HEK293 (cell line): ENCODE measurements around the gene PKMYT1.

Experiments
- EGR2 ChIP-seq: fragments of 450-650 bp; formaldehyde crosslinking; IDR thresholded peaks from 2 replicates; pipeline ENCODE4 v1.5.1; 2016; ENCODE audit warnings: low read depth, missing biosample characterization, missing genetic modification characterization
- GFI1B ChIP-seq: fragments of 450-650 bp; formaldehyde crosslinking; IDR thresholded peaks from 2 replicates; pipeline ENCODE4 v1.5.1; 2016; ENCODE audit warnings: missing biosample characterization, missing genetic modification characterization
- HOXA7 ChIP-seq: sonication (generic); formaldehyde crosslinking; IDR thresholded peaks from 2 replicates; pipeline ENCODE4 v1.8.1; 2022; ENCODE audit warnings: missing genetic modification reagents, borderline replicate concordance
- INSM2 ChIP-seq: fragments of 450-650 bp; formaldehyde crosslinking; IDR thresholded peaks from 2 replicates; pipeline ENCODE4 v1.5.1; 2016; ENCODE audit warnings: missing biosample characterization, missing genetic modification characterization
- KLF16 ChIP-seq: fragments of 450-650 bp; formaldehyde crosslinking; IDR thresholded peaks from 2 replicates; pipeline ENCODE4 v1.5.1; 2017; ENCODE audit warnings: missing biosample characterization, missing genetic modification characterization
- KLF7 ChIP-seq: fragments of 450-650 bp; formaldehyde crosslinking; IDR thresholded peaks from 2 replicates; pipeline ENCODE4 v1.5.1; 2016; ENCODE audit warnings: missing biosample characterization, missing genetic modification characterization, borderline replicate concordance
- MYNN ChIP-seq: fragments of 450-650 bp; formaldehyde crosslinking; IDR thresholded peaks from 2 replicates; pipeline ENCODE4 v1.5.1; 2016; ENCODE audit warnings: missing biosample characterization, missing genetic modification characterization, borderline replicate concordance
- OSR2 ChIP-seq: fragments of 450-650 bp; formaldehyde crosslinking; IDR thresholded peaks from 2 replicates; pipeline ENCODE4 v1.5.1; 2016; ENCODE audit warnings: missing biosample characterization, missing genetic modification characterization
- OVOL3 ChIP-seq: fragments of 450-650 bp; formaldehyde crosslinking; IDR thresholded peaks from 2 replicates; pipeline ENCODE4 v1.5.1; 2016; ENCODE audit warnings: missing biosample characterization, missing genetic modification characterization
- SP2 ChIP-seq: fragments of 450-650 bp; formaldehyde crosslinking; IDR thresholded peaks from 2 replicates; pipeline ENCODE4 v1.5.1; 2016; ENCODE audit warnings: missing biosample characterization, missing genetic modification characterization
- SP3 ChIP-seq: fragments of 450-650 bp; formaldehyde crosslinking; IDR thresholded peaks from 2 replicates; pipeline ENCODE4 v1.5.1; 2016; ENCODE audit warnings: missing biosample characterization, missing genetic modification characterization
- ZBTB20 ChIP-seq: fragments of 450-650 bp; formaldehyde crosslinking; IDR thresholded peaks from 2 replicates; pipeline ENCODE4 v1.5.1; 2016; ENCODE audit warnings: missing biosample characterization, missing genetic modification characterization
- ZBTB7A ChIP-seq: fragments of 450-650 bp; formaldehyde crosslinking; IDR thresholded peaks from 2 replicates; pipeline ENCODE4 v1.5.1; 2016; ENCODE audit warnings: low read depth, missing biosample characterization, missing genetic modification characterization
- ZNF121 ChIP-seq: fragments of 450-650 bp; formaldehyde crosslinking; IDR thresholded peaks from 2 replicates; pipeline ENCODE4 v1.5.1; 2016; ENCODE audit warnings: missing biosample characterization, missing genetic modification characterization
- ZNF146 ChIP-seq: fragments of 450-650 bp; formaldehyde crosslinking; IDR thresholded peaks from 2 replicates; pipeline ENCODE4 v1.5.1; 2016; ENCODE audit warnings: missing biosample characterization, missing genetic modification characterization
- ZNF169 ChIP-seq: fragments of 450-650 bp; formaldehyde crosslinking; IDR thresholded peaks from 2 replicates; pipeline ENCODE4 v1.5.1; 2016; ENCODE audit warnings: missing biosample characterization, missing genetic modification characterization
- ZNF302 ChIP-seq: fragments of 450-650 bp; formaldehyde crosslinking; IDR thresholded peaks from 2 replicates; pipeline ENCODE4 v1.5.1; 2016; ENCODE audit warnings: missing biosample characterization, missing genetic modification characterization, low read depth
- ZNF335 ChIP-seq: fragments of 450-650 bp; formaldehyde crosslinking; conservative IDR thresholded peaks from 2 replicates; pipeline ENCODE4 v1.5.1; 2016; ENCODE audit warnings: missing biosample characterization, missing genetic modification characterization
- ZNF394 ChIP-seq: fragments of 450-650 bp; formaldehyde crosslinking; IDR thresholded peaks from 2 replicates; pipeline ENCODE4 v1.5.1; 2016; ENCODE audit warnings: missing biosample characterization, missing genetic modification characterization, mild to moderate bottlenecking, moderate library complexity, borderline replicate concordance
- ZNF398 ChIP-seq: fragments of 450-650 bp; formaldehyde crosslinking; IDR thresholded peaks from 2 replicates; pipeline ENCODE4 v1.5.1; 2017; ENCODE audit warnings: missing biosample characterization, missing genetic modification characterization
- ZNF426 ChIP-seq: fragments of 450-650 bp; formaldehyde crosslinking; IDR thresholded peaks from 2 replicates; pipeline ENCODE4 v1.5.1; 2017; ENCODE audit warnings: missing biosample characterization, missing genetic modification characterization, mild to moderate bottlenecking, inconsistent platforms, moderate library complexity
- ZNF433 ChIP-seq: fragments of 450-650 bp; formaldehyde crosslinking; IDR thresholded peaks from 2 replicates; pipeline ENCODE4 v1.5.1; 2016; ENCODE audit warnings: missing biosample characterization, missing genetic modification characterization, low read depth
- ZNF48 ChIP-seq: fragments of 450-650 bp; formaldehyde crosslinking; IDR thresholded peaks from 2 replicates; pipeline ENCODE4 v1.5.1; 2016; ENCODE audit warnings: missing biosample characterization, missing genetic modification characterization
- ZNF530 ChIP-seq: fragments of 450-650 bp; formaldehyde crosslinking; IDR thresholded peaks from 2 replicates; pipeline ENCODE4 v1.5.1; 2016; ENCODE audit warnings: low read depth, missing biosample characterization, missing genetic modification characterization
- ZNF544 ChIP-seq: fragments of 450-650 bp; formaldehyde crosslinking; IDR thresholded peaks from 2 replicates; pipeline ENCODE4 v1.5.0; 2017; ENCODE audit warnings: missing biosample characterization, missing genetic modification characterization
- ZNF548 ChIP-seq: fragments of 450-650 bp; formaldehyde crosslinking; IDR thresholded peaks from 2 replicates; pipeline ENCODE4 v1.5.1; 2016; ENCODE audit warnings: missing biosample characterization, missing genetic modification characterization
- ZNF561 ChIP-seq: fragments of 450-650 bp; IDR thresholded peaks from 2 replicates; pipeline ENCODE4 v1.5.1; 2018; ENCODE audit warnings: missing biosample characterization, missing genetic modification characterization, borderline replicate concordance
- ZNF585B ChIP-seq: fragments of 450-650 bp; formaldehyde crosslinking; IDR thresholded peaks from 2 replicates; pipeline ENCODE4 v1.5.1; 2016; ENCODE audit warnings: missing biosample characterization, missing genetic modification characterization
- ZNF629 ChIP-seq: fragments of 450-650 bp; formaldehyde crosslinking; IDR thresholded peaks from 2 replicates; pipeline ENCODE4 v1.5.1; 2017; ENCODE audit warnings: missing biosample characterization, missing genetic modification characterization
- ZNF677 ChIP-seq: fragments of 450-650 bp; IDR thresholded peaks from 2 replicates; pipeline ENCODE4 v1.5.0; 2018; ENCODE audit warnings: missing biosample characterization, mild to moderate bottlenecking, missing genetic modification characterization, moderate library complexity
- ZNF704 ChIP-seq: fragments of 450-650 bp; formaldehyde crosslinking; IDR thresholded peaks from 2 replicates; pipeline ENCODE4 v1.5.1; 2016; ENCODE audit warnings: missing biosample characterization, missing genetic modification characterization
- ZNF785 ChIP-seq: fragments of 450-650 bp; formaldehyde crosslinking; IDR thresholded peaks from 2 replicates; pipeline ENCODE4 v1.5.1; 2016; ENCODE audit warnings: missing biosample characterization, missing genetic modification characterization
- ZSCAN16 ChIP-seq: fragments of 450-650 bp; formaldehyde crosslinking; IDR thresholded peaks from 2 replicates; pipeline ENCODE4 v1.5.1; 2016; ENCODE audit warnings: missing biosample characterization, missing genetic modification characterization
- ZSCAN30 ChIP-seq: fragments of 450-650 bp; IDR thresholded peaks from 2 replicates; pipeline ENCODE4 v1.5.1; 2018; ENCODE audit warnings: missing biosample characterization, mild to moderate bottlenecking, missing genetic modification characterization, moderate library complexity
- TF ChIP-seq, protein P1 (sequence below): fragments of 450-650 bp; formaldehyde crosslinking; IDR thresholded peaks from 2 replicates; pipeline ENCODE4 v1.5.1; 2016; ENCODE audit warnings: missing biosample characterization, missing genetic modification characterization
- TF ChIP-seq, protein P2 (sequence below): fragments of 450-650 bp; formaldehyde crosslinking; IDR thresholded peaks from 2 replicates; pipeline ENCODE4 v1.5.1; 2017; ENCODE audit warnings: missing biosample characterization, missing genetic modification characterization

Gene PKMYT1

GRCh38 chr16:2987833-2988232 lies 7.6 kb upstream of the PKMYT1 start (continued):
- TF ChIP-seq ZNF48 (tag by site-specific recombination) = no peak
- TF ChIP-seq ZNF561 (tag by site-specific recombination) = no peak
- TF ChIP-seq ZNF121 (tag by site-specific recombination) = no peak
- peak; percentile 49 for TF ChIP-seq ZNF398 (tag by site-specific recombination)
- no peak for TF ChIP-seq HOXA7 (CRISPR knock-in tag)
- no peak for TF ChIP-seq ZBTB7A (tag by site-specific recombination)
- TF ChIP-seq ZNF548 = no peak
- TF ChIP-seq ZBTB20 (tag by site-specific recombination) = no peak
- TF ChIP-seq ZNF704 (tag by site-specific recombination) = no peak
- no peak for TF ChIP-seq MYNN (tag by site-specific recombination)
- TF ChIP-seq, protein P1, sequence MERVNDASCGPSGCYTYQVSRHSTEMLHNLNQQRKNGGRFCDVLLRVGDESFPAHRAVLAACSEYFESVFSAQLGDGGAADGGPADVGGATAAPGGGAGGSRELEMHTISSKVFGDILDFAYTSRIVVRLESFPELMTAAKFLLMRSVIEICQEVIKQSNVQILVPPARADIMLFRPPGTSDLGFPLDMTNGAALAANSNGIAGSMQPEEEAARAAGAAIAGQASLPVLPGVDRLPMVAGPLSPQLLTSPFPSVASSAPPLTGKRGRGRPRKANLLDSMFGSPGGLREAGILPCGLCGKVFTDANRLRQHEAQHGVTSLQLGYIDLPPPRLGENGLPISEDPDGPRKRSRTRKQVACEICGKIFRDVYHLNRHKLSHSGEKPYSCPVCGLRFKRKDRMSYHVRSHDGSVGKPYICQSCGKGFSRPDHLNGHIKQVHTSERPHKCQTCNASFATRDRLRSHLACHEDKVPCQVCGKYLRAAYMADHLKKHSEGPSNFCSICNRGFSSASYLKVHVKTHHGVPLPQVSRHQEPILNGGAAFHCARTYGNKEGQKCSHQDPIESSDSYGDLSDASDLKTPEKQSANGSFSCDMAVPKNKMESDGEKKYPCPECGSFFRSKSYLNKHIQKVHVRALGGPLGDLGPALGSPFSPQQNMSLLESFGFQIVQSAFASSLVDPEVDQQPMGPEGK (tag by site-specific recombination) = peak; percentile 85
- no peak for TF ChIP-seq ZNF146
- TF ChIP-seq OSR2 (tag by site-specific recombination) = no peak
- TF ChIP-seq SP3 (tag by site-specific recombination) = peak; percentile 35; the same call in 1 of the 2 replicates
- no peak for TF ChIP-seq GFI1B (tag by site-specific recombination)
- TF ChIP-seq EGR2 (tag by site-specific recombination) = 0 out of 2 replicates have a peak, but pooled peaks have one; percentile 21
- TF ChIP-seq OVOL3 = no peak
- no peak for TF ChIP-seq ZNF544 (tag by site-specific recombination)
- no peak for TF ChIP-seq KLF7
- TF ChIP-seq ZNF394 = no peak
- no peak for TF ChIP-seq ZSCAN16
- TF ChIP-seq ZNF426 = no peak
- no peak for TF ChIP-seq ZSCAN30 (tag by site-specific recombination)
- no peak for TF ChIP-seq INSM2
- TF ChIP-seq ZNF629 (tag by site-specific recombination) = no peak
- no peak for TF ChIP-seq ZNF433 (tag by site-specific recombination)
- TF ChIP-seq SP2 (tag by site-specific recombination) = peak; percentile 46; the same call in 1 of the 2 replicates
- TF ChIP-seq ZNF530 (tag by site-specific recombination) = no peak
- TF ChIP-seq ZNF302 (tag by site-specific recombination) = no peak
- 0 out of 2 replicates have a peak, but pooled peaks have one; percentile 46 for TF ChIP-seq KLF16 (tag by site-specific recombination)
- TF ChIP-seq ZNF785 = no peak
- TF ChIP-seq ZNF335 (tag by site-specific recombination) = peak; percentile 41
- TF ChIP-seq ZNF585B = no peak
- TF ChIP-seq ZNF677 (tag by site-specific recombination) = no peak
- TF ChIP-seq ZNF169 = no peak
- TF ChIP-seq, protein P2, sequence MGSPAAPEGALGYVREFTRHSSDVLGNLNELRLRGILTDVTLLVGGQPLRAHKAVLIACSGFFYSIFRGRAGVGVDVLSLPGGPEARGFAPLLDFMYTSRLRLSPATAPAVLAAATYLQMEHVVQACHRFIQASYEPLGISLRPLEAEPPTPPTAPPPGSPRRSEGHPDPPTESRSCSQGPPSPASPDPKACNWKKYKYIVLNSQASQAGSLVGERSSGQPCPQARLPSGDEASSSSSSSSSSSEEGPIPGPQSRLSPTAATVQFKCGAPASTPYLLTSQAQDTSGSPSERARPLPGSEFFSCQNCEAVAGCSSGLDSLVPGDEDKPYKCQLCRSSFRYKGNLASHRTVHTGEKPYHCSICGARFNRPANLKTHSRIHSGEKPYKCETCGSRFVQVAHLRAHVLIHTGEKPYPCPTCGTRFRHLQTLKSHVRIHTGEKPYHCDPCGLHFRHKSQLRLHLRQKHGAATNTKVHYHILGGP (tag by site-specific recombination) = no peak
